Measurements from ENCODE around the gene GALNT2.

DNA sequence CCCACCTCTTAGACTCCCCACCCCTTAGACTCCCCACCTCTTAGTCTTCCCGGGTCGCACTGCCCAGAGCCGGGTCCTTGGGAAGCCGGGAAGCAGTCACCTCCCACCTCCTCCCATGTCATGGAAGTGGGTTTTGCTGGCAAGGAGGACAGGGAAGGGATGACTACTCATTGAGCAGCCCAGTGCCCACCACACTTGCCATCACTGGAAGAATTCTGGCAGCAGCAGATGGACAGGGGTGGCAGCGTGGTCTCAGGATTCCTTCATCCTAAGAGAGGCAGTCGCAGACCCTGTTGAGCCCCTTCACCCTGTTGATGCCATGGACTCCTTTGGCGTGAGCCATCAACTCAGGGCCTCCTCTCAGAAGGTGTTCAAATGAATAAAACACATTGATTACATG lies 218.3 kb downstream of the GALNT2 start:
- TF ChIP-seq POLR2A (IDR thresholded peaks at IDR 0.05; ENCODE audit: low read depth, low read length), result no peak
- no peak for TF ChIP-seq PAX5 (IDR thresholded peaks at IDR 0.05; ENCODE audit: insufficient read depth, low read length, severe bottlenecking)
- no peak for TF ChIP-seq TAF1 (IDR thresholded peaks at IDR 0.05; ENCODE audit: low read depth, low read length)
- TF ChIP-seq POU2F2 (IDR thresholded peaks at IDR 0.05; ENCODE audit: low read depth, low read length), result no peak
